ENCODE measurements around the gene GFOD2.

GRCh38 chr16:67709050-67709449 lies 10.1 kb downstream of the GFOD2 start:
- no peak for TF ChIP-seq CTCF (IDR thresholded peaks at IDR 0.05)
- no peak for TF ChIP-seq POLR2A (IDR thresholded peaks at IDR 0.05; ENCODE audit: low read depth)
- no peak for TF ChIP-seq POLR2AphosphoS5 (IDR thresholded peaks at IDR 0.05)
- TF ChIP-seq EP300 (IDR thresholded peaks at IDR 0.05), result no peak
